ENCODE data around the gene MEFV.

The MEFV gene

DNA sequence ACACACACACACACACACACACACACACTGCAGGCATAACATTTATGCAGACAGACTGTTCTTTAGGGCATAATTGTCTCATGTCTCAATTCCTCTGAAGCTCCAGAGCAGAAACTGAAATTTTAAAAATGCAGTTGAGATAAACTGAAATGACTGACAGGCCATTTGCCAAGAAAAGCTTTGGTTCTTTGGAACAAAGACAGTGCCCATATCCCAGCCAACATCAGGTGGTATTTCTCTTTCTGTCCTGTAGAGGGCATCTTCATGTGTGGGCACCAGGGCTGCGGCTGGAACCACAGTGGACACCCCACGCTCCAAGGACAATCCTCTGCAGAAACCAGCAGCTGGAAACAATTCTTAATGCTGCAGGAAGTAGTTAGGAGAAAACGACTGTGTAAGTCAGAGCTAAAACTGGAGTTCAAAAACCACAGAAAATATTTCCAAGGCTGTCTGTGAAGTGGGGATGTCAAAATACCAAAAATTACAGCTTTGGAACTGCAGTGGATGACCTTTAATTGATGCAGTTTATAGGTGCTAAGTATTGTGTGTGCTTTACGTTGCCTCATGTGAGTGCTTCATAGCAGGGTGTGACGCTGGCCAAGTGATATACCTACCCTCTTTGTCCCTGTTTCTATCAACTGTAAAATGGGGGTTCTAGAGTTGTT lies 10.6 kb upstream of the MEFV start:
- DNase-seq (ENCODE audit: low read depth in 3 of 3), result no peak

- DNase-seq (ENCODE audit: low read depth in 3 of 3), result peak; percentile 96 to 98 (median 97)
Observed at GRCh38 chr16:3264137-3265036, 8.0 kb upstream of the MEFV start.

- no peak for DNase-seq (ENCODE audit: low read depth in 3 of 3)
Observed at GRCh38 chr16:3262517-3262916, 6.1 kb upstream of the MEFV start.

DNA sequence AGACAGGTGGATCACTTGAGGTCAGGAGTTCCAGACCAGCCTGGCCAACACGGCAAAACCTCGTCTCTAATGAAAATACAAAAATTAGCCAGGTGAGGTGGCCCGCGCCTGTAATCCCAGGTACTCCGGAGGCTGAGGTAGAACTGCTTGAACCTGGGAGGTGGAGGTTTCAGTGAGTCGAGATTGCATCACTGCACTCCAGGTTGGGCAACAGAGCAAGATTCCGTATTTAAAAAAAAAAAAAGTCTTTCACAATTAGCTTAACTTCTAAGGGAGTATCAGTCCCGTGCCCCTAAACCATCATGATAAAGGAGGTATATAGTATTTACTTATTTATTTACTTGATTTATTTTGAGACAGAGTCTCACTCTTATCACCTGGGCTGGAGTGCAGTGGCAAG lies 3.4 kb upstream of the MEFV start:
- no peak for DNase-seq (ENCODE audit: low read depth in 3 of 3)

DNA sequence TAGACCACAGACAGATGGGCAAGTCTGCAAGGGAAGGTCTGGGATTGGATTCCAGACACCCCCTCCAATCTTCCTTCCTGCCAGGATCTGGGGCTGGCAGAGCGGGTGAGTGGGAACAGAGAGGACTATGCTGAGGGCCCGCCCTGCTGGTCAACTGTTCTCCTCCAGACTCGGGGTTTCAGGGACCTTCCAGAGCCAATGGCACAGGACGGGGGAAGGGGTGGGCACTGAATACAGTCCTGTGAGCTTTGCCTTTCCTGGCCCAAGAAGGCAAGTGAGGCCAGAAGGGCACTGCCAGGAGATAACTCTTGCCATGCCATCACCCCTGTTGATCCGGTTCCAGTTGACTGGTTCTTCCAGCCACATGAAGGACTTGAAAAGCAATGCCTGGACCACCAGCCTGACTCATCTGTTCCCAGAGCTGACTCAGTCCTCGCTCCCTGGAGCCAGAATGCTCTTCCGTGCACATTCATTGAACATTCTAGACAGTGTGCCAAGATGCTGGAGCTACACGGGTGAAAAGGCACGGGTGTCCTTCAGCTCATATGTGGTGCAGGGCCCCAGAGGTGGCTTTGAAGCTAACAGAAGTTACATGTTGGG lies 533 bp upstream of the MEFV start:
- no peak for DNase-seq (ENCODE audit: low read depth in 3 of 3)

DNA sequence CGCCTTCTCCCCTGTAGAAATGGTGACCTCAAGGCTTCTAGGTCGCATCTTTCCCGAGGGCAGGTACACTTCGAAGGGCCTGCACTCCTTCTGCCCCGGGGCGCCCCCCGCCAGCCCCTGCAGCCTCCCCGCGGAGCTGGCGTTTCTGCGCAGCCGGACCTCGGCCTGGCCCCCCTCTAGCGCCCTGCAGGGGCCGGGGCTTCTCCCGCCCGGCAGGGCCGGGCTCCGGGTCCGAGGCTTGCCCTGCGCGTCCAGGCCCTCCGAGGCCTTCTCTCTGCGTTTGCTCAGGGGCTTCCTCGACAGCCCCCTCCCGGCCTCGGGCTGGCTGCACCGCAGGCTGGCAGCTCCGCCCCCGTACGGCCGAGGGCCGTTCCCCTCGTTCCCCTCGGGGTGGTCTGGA lies 2.1 kb downstream of the MEFV start:
- DNase-seq (ENCODE audit: low read depth in 3 of 3), result no peak

DNA sequence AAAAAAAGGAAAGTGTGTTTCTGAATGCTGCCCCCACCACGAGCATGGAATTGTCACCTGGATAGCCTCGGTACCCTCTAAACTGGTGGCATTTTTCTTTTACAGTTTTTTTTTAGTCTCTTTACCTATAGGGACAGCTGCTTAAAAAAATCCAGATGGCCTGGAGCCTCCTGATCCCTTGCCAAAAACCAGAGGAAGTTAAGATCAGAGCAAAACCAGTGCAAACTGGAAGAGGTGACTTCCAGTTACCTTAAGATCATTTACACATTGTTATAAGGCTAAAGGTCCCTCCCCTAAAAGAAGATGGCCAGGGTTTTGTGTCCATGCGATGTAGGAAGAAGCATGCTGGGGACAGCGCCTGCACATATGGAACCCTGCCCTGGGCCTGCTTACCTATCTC lies 3.5 kb downstream of the MEFV start:
- no peak for DNase-seq (ENCODE audit: low read depth in 3 of 3)

DNA sequence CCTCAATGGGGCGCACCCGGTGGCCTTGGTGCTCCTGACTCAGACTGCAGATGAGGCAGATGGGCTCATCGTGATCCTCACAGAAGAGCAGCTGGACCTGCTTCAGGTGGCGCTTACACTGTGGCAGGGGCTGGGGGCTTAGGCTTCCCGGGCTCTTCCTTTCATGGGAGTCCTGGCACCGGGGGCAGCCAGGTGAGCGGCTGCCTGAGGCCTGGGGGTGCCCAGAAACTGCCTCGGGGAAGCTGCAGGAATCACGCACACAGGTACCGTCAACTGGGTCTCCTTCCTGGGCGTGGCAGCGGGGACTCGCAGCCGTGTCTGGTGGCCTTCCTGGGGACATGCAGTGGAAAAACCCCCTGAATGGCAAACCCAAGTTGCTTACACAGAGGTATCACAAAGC lies 7.0 kb downstream of the MEFV start:
- DNase-seq (ENCODE audit: low read depth in 3 of 3), result no peak

DNA sequence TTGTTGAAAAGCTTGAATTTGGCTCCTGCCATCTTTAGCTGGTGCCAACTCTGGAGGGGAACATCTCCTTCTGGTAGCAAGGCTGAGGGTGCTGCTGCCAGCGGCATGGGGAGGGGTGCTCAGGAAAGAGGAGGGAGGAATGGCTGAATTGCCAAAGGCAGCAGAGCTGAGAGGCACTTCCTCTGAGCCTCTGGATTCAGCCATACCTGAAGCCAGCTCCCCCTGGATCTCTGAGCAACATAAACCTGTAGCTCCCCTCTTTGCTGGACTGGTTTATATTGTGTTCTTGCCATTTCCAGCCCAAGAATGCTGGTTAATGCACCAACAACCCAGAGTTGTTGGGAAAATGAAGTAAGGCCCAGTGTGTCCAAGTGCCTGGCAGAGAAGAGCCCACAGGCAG lies 7.4 kb downstream of the MEFV start:
- no peak for DNase-seq (ENCODE audit: low read depth in 3 of 3)

DNA sequence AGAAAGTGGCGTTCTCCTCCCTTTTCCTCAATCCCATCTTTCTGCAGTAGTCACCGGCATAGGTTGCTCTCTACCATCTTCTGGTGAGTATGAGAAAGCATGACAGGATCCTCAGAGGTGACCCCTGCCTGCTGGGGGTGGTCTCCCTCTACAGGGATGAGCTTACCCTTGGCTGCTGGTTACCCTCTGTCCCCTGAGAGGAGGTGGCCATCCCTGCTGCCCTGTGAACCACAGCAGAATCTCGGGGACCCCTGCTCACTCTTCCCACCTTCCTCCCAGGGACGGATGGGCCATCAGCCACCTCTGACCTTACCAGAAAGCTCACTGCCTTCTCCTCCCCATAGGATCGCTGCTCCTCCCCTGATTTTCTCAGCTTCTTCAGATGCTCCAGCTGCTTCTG lies 7.8 kb downstream of the MEFV start:
- DNase-seq (ENCODE audit: low read depth in 3 of 3), result no peak

- no peak for DNase-seq (ENCODE audit: low read depth in 3 of 3)
Observed at GRCh38 chr16:3246876-3247275, 9.6 kb downstream of the MEFV start.

GRCh38 chr16:3246002-3246401 lies 10.4 kb downstream of the MEFV start:
- no peak for DNase-seq (ENCODE audit: low read depth in 3 of 3)

DNA sequence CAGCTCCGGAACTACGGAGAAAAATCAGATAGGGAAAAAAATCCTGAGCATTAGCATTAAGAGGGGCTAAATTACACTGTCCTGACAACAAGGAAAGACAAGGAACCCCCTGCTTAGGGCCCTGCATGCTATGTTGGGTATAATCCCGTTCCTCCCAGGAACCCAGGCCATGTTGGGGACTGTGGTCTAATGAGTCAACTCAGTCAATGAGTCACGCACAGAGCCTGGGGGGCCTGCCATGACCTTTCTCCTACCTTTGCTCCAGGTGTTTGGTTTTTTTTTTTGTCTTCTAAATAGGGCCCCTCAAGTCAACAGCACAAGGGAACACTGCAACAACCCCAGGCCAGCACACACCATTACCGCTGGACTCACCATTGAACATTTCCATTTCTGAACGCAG lies 12.6 kb downstream of the MEFV start:
- no peak for DNase-seq (ENCODE audit: low read depth in 3 of 3)

DNA sequence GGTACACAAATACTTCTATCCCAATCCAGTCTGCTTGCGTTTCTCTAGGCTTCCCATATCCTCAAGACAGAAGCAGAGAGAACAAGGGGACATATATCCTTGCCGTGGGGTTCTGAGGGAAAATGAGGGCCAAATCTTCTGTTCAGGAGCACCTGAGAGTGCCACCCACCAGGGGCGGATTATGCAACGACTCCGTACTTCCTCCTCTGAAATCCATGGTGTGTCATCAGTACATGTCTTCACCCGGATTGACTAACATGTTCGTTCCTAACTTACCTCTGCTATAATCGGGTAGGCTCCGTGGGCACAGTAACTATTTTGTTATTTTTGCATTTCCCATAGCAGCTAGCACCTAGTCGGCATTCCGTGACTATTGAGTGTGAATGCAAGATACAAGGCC lies 13.7 kb downstream of the MEFV start:
- no peak for DNase-seq (ENCODE audit: low read depth in 3 of 3)

DNA sequence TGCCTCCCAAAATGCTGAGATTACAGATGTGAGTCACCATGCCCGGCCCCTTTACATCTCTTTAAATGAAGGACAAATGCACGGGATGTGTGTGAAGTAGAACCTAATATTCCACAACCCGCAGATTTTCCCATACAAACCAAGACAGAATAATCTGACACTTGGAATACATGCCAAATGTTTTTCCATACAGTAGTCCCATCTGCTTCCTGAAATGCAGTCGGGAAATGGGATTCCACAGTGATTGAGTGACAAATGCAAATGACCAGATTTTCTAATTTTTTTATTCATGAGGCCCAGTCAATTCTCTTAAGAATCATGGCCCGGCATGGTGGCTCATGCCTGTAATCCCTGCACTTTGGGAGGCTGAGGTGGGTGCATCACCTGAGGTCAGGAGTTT lies 14.7 kb downstream of the MEFV start:
- DNase-seq (ENCODE audit: low read depth in 3 of 3), result no peak

- DNase-seq (ENCODE audit: low read depth in 3 of 3), result peak in 1 of 3 experiments; percentile 25
Observed at GRCh38 chr16:3235856-3236669, 20.4 kb downstream of the MEFV start.

- DNase-seq (ENCODE audit: low read depth in 3 of 3), result peak; percentile 85 to 86 (median 85)
Observed at GRCh38 chr16:3234857-3235561, 21.4 kb downstream of the MEFV start, which contains the start of gene ZNF200. Gene ZNF200, minus strand, starts transcription at chr16:3235158. Its CDS starts 1,403 bp downstream, at chr16:3233755.

DNA sequence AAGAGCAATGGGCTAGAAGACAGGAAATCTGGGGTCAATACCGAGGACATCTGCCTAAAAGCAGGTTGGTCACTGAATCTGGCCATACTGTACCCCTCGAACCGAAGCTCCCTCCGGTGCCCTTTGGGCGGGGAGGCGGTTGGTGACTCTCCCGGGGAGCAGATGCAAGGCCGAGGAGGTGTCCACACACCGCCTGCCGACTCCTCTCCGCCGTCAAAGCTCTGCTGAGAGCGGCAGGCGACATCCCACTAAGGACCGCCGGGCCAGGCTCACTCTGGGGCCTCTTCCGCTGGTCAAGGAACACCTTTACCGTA lies 21.9 kb downstream of the MEFV start:
- DNase-seq (ENCODE audit: low read depth in 3 of 3), result no peak

- no peak for DNase-seq (ENCODE audit: low read depth in 3 of 3)
Observed at GRCh38 chr16:3223913-3224515, 32.4 kb downstream of the MEFV start.

GRCh38 chr16:3220839-3221238 lies 35.6 kb downstream of the MEFV start:
- no peak for DNase-seq (ENCODE audit: low read depth in 3 of 3)

- DNase-seq (ENCODE audit: low read depth in 3 of 3), result no peak
Observed at GRCh38 chr16:3216263-3216640, 40.2 kb downstream of the MEFV start.
